Hematopoietic multipotent progenitor cell treated with erythropoietin and hydrocortisone succinate and interleukin-3 and kit ligand, for 8 days (in vitro differentiated cells): ENCODE results near the gene ADGRE3.

Source experiments
- DNase-seq: peaks from one replicate; pipeline ENCODE4 v3.0.0-alpha.2; 2015

The ADGRE3 gene

GRCh38 chr19:14674764-14675163, at the start of gene ADGRE3:
Gene ADGRE3 (minus strand): TSS chr19:14674844. CDS start chr19:14674770, 74 bp downstream.
- DNase-seq = peak; percentile 7

- no peak for DNase-seq
Measured at GRCh38 chr19:14722127-14722526, 47.5 kb upstream of the ADGRE3 start.

- no peak for DNase-seq
Measured at GRCh38 chr19:14719162-14719561, 44.5 kb upstream of the ADGRE3 start.

- no peak for DNase-seq
Measured at GRCh38 chr19:14718522-14719116, 44.0 kb upstream of the ADGRE3 start.

- DNase-seq = no peak
Measured at GRCh38 chr19:14715841-14716240, 41.2 kb upstream of the ADGRE3 start.

- no peak for DNase-seq
Measured at GRCh38 chr19:14704450-14704849, 29.8 kb upstream of the ADGRE3 start.

- no peak for DNase-seq
Measured at GRCh38 chr19:14703833-14704232, 29.2 kb upstream of the ADGRE3 start.

- DNase-seq = no peak
Measured at GRCh38 chr19:14700711-14701375, 26.2 kb upstream of the ADGRE3 start.

GRCh38 chr19:14699641-14700040, 25.0 kb upstream of the ADGRE3 start:
- no peak for DNase-seq

GRCh38 chr19:14695471-14695870, 20.8 kb upstream of the ADGRE3 start:
- DNase-seq = no peak

- no peak for DNase-seq
Measured at GRCh38 chr19:14694641-14695266, 20.1 kb upstream of the ADGRE3 start.

- peak; percentile 93 for DNase-seq
Measured at GRCh38 chr19:14689598-14690503, 15.2 kb upstream of the ADGRE3 start, which contains the start of gene ZNF333. Gene ZNF333 (plus strand): TSS chr19:14690048. CDS start chr19:14693492, 3,444 bp downstream.

GRCh38 chr19:14686411-14686810, 11.8 kb upstream of the ADGRE3 start:
- peak; percentile 53 for DNase-seq

GRCh38 chr19:14683439-14683838, 8.8 kb upstream of the ADGRE3 start:
- DNase-seq = peak; percentile 19

- DNase-seq = no peak
Measured at GRCh38 chr19:14682084-14682483, 7.4 kb upstream of the ADGRE3 start.

- DNase-seq = no peak
Measured at GRCh38 chr19:14678199-14678598, 3.6 kb upstream of the ADGRE3 start.

- DNase-seq = no peak
Measured at GRCh38 chr19:14677464-14677863, 2.8 kb upstream of the ADGRE3 start.

GRCh38 chr19:14676762-14677161, 2.1 kb upstream of the ADGRE3 start:
- no peak for DNase-seq

GRCh38 chr19:14673088-14673487, 1.6 kb downstream of the ADGRE3 start:
- DNase-seq = peak; percentile 59

- DNase-seq = no peak
Measured at GRCh38 chr19:14672188-14672872, 2.3 kb downstream of the ADGRE3 start.

GRCh38 chr19:14670408-14670807, 4.2 kb downstream of the ADGRE3 start:
- no peak for DNase-seq

GRCh38 chr19:14669940-14670339, 4.7 kb downstream of the ADGRE3 start:
- no peak for DNase-seq
